Kidney (tissue), 14 donors: ENCODE measurements around the gene MICU2. TPM values are rescaled to one million over a fixed set of nuclear protein-coding genes. Genes with fewer than 3 reads are reported as not detected.

Experiments
- DNase-seq, 5 donors: peaks; one replicate each; pipeline ENCODE4 v3.0.0-alpha.2; 2013 to 2020
- FAIRE-seq: peaks from 2 replicates; lab custom pipeline; 2012; peaks lifted over from hg19 to GRCh38; lab: Jason Lieb, UNC
- H3K27ac ChIP-seq, 2 donors: one replicate each; pipeline ENCODE4 v1.7.0; 2013; ENCODE audit warnings: low read depth in 2 of 2, low read length in 2 of 2, inconsistent platforms in 1 of 2
- H3K27me3 ChIP-seq: one replicate; pipeline ENCODE4 v1.7.1; 2013; ENCODE audit warnings: low read length, inconsistent platforms; ENCODE audit not compliant: control insufficient read depth, insufficient read depth
- H3K36me3 ChIP-seq, 3 donors: one replicate each; pipeline versions ENCODE4 v1.7.0 to v1.7.1; 2013; ENCODE audit warnings: low read length in 3 of 3, control low read depth in 1 of 3, inconsistent platforms in 1 of 3; ENCODE audit not compliant: insufficient read depth in 3 of 3, control insufficient read depth in 2 of 3
- H3K4me1 ChIP-seq, 3 donors: one replicate each; pipeline versions ENCODE4 v1.7.0 to v1.7.1; 2013; ENCODE audit warnings: low read length in 3 of 3, inconsistent platforms in 1 of 3, low read depth in 1 of 3; ENCODE audit not compliant: control insufficient read depth in 2 of 3, insufficient read depth in 2 of 3
- H3K4me3 ChIP-seq, 3 donors: one replicate each; pipeline versions ENCODE4 v1.7.0 to v1.8.1; 2013; ENCODE audit warnings: low read length in 3 of 3, control low read depth in 1 of 3, inconsistent platforms in 1 of 3
- H3K9ac ChIP-seq, 3 donors: one replicate each; pipeline versions ENCODE4 v1.7.0 to v1.7.1; 2013; ENCODE audit warnings: low read length in 3 of 3, control low read depth in 1 of 3, inconsistent platforms in 1 of 3
- H3K9me3 ChIP-seq, 3 donors: one replicate each; pipeline versions ENCODE4 v1.7.0 to v1.7.1; 2013; ENCODE audit warnings: low read length in 3 of 3, control low read depth in 1 of 3, inconsistent platforms in 1 of 3; ENCODE audit not compliant: control insufficient read depth in 2 of 3, insufficient read depth in 1 of 3
- intact Hi-C: fragments of 100-400 bp; cut with DNase I; formaldehyde crosslinking; loops from one replicate; pipeline ENCODE4 v1.11.1; 2022
- polyA plus RNA-seq: library from polyadenylated mRNA; stranded (reverse); fragments of 350-450 nt; fragmentation: Illumina TruSeq; extraction: RNeasy Lipid Tissue Mini Kit (QIAGEN cat#74804); gene quantifications from one replicate; pipeline ENCODE4 v1.2.3, GENCODE V29; 2014; ENCODE audit warnings: low read depth, low replicate concordance; ENCODE audit not compliant: insufficient read depth
- total RNA-seq: library from RNA; stranded (reverse); fragmentation: NEBNext Ultra II Directional; extraction: Animal tissue kit (Norgen Biotek cat#: 25700); gene quantifications from one replicate; pipeline ENCODE4 v1.2.1, GENCODE V29; 2021
- TF ChIP-seq, protein P1 (sequence below): IDR thresholded peaks from 3 replicates; pipeline ENCODE4 v1.5.1; 2012; ENCODE audit warnings: mild to moderate bottlenecking, moderate library complexity, borderline replicate concordance; ENCODE audit not compliant: insufficient read depth; ENCODE audit errors: extremely low read depth
- donor health status: control.
- donor health status: control.
- donor health status: control.
- donor health status: control.
- donor health status: control.
- donor health status: DM: yes; HTN: yes; CAD: no.
- donor health status: Normal renal cell carcinoma (clear cell type).

MICU2 gene
- total and polyA plus RNA-seq, 2 donors from 2014 or later: 49.0 to 86.5 TPM

- H3K36me3 ChIP-seq: no peaks in the 10 kb centered on the region
- TF ChIP-seq, protein P1, sequence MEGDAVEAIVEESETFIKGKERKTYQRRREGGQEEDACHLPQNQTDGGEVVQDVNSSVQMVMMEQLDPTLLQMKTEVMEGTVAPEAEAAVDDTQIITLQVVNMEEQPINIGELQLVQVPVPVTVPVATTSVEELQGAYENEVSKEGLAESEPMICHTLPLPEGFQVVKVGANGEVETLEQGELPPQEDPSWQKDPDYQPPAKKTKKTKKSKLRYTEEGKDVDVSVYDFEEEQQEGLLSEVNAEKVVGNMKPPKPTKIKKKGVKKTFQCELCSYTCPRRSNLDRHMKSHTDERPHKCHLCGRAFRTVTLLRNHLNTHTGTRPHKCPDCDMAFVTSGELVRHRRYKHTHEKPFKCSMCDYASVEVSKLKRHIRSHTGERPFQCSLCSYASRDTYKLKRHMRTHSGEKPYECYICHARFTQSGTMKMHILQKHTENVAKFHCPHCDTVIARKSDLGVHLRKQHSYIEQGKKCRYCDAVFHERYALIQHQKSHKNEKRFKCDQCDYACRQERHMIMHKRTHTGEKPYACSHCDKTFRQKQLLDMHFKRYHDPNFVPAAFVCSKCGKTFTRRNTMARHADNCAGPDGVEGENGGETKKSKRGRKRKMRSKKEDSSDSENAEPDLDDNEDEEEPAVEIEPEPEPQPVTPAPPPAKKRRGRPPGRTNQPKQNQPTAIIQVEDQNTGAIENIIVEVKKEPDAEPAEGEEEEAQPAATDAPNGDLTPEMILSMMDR: no peak
- no peak overlapping the region for H3K27ac ChIP-seq
- H3K9ac ChIP-seq: no peak overlapping the region
- intact Hi-C loops: no loop called here
- H3K27me3 ChIP-seq: no peaks in the 10 kb centered on the region
- peaks cover 0 to 4% (median 3%) of the 10 kb centered on the region in 3 donors for H3K4me1 ChIP-seq
- FAIRE-seq: no peak
- DNase-seq: peak in 1 of 5 donors; percentile 3
- peaks cover 0 to 6% (median 0%) of the 10 kb centered on the region in 3 donors for H3K9me3 ChIP-seq
- no peak overlapping the region for H3K4me3 ChIP-seq
Observed at GRCh38 chr13:21578748-21579147, 25.2 kb downstream of the MICU2 start.

DNA sequence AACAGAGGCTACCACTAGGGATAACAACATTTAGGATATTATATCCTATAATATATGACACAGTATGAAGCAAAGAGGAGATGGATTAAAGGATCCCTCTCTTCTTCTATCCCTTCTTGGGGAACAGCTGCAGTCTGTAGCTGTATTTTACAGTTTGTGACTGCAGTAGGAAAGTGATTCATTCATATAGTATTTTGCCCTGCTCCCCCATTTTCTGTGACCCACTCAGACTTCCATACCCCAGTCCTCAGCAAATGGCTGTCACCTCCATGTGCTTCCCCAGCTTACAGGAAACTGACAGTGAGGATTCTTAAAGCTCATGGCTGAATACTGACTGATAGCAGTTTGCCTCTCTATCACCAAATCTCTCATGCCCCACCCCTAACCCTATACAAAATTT is 27.5 kb downstream of the MICU2 start:
- Histone ChIP-seq H3K4me3 (no peak overlapping the region), H3K9ac (no peak overlapping the region), H3K27ac (no peak overlapping the region), H3K9me3 (no peaks in the 10 kb centered on the region), H3K36me3 (no peaks in the 10 kb centered on the region), H3K27me3 (no peaks in the 10 kb centered on the region), H3K4me1 (peaks cover 0 to 17% (median 5%) of the 10 kb centered on the region in 3 donors)
- no peak for DNase-seq
- FAIRE-seq: no peak
- intact Hi-C loops: no loop called here
- TF ChIP-seq, protein P1: no peak

DNA sequence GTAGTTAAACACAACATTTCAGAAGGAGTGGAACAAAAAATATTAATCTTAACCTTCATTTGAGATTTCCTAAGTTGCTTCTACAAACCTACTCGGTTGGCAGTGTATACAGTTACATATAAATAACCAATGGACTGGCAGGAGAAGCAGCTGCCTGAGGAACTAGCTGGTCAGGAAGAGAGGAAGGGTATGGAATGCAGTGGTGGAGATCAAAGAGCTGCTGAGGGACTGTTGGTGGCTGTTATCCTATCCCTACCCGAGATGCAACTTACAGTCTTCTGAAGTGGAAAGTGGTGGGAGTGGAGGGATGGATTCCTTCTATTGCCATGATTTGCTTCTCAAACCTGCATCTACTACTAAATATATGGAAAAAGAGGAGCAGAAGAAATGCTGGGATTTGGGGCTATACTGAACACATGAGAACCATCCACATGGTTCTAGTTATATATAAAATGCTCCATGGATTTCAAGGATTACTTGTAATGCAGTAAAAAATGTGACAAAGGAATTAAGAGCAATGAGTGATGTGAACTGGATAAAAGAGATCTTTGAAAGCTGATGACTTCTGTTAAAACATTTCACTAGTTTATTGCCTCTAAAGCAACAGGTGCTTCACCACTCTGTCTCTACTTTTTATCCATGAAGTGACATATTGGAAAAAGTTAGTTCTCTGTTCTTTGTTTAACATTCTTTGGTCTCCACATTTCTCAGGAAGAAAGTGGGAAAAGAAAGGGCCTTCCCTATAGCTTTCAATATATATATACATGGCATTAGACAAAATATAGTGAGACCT is 29.9 kb downstream of the MICU2 start:
- Histone ChIP-seq H3K9ac (no peak overlapping the region), H3K27me3 (no peaks in the 10 kb centered on the region), H3K4me3 (no peak overlapping the region), H3K27ac (no peak overlapping the region), H3K36me3 (no peaks in the 10 kb centered on the region), H3K4me1 (peaks cover 0 to 26% (median 5%) of the 10 kb centered on the region in 3 donors), H3K9me3 (no peaks in the 10 kb centered on the region)
- FAIRE-seq (no peak), DNase-seq (peak in 2 of 5 donors; percentile 20 to 24)
- intact Hi-C loops: no loop called here
- TF ChIP-seq, protein P1: no peak
